GM23338 (cell line): Measurements from ENCODE around the gene KRT1. TPM values are rescaled to one million over a fixed set of nuclear protein-coding genes. Genes with fewer than 3 reads are reported as not detected.

Experiments
- ATAC-seq: fragments of 200-7000 bp; cut with Tn5 transposase; 3 replicates; pipeline ENCODE4 v1.9.1; 2020
- DNase-seq: peaks from one replicate; pipeline ENCODE4 v3.0.0-alpha.2; 2015; ENCODE audit warnings: low spot score
- H2AFZ ChIP-seq: fragments of 200-600 bp; sonication (generic); 2 replicates; pipeline ENCODE4 v1.8.0; 2016; ENCODE audit warnings: antibody characterized with exemption, mild to moderate bottlenecking, moderate library complexity
- H3F3A ChIP-seq: fragments of 200-600 bp; sonication (generic); replicated peaks from 2 replicates; pipeline ENCODE4 v1.8.0; 2017; ENCODE audit warnings: antibody characterized with exemption, mixed run types, low read depth
- H3K27ac ChIP-seq: fragments of 200-600 bp; sonication (generic); 2 replicates; pipeline ENCODE4 v1.6.1; 2016; ENCODE audit warnings: low read depth
- H3K27me3 ChIP-seq: fragments of 200-600 bp; sonication (generic); 2 replicates; pipeline ENCODE4 v1.8.0; 2016; ENCODE audit warnings: mild to moderate bottlenecking, mixed run types, moderate library complexity; ENCODE audit not compliant: insufficient read depth
- H3K36me3 ChIP-seq: fragments of 200-600 bp; sonication (generic); 2 replicates; pipeline ENCODE4 v1.8.0; 2016; ENCODE audit warnings: mild to moderate bottlenecking; ENCODE audit not compliant: insufficient read depth
- H3K4me1 ChIP-seq: fragments of 200-600 bp; sonication (generic); 2 replicates; pipeline ENCODE4 v1.8.0; 2016; ENCODE audit warnings: mild to moderate bottlenecking, moderate library complexity; ENCODE audit not compliant: insufficient read depth
- H3K4me2 ChIP-seq: fragments of 200-600 bp; sonication (generic); 2 replicates; pipeline ENCODE4 v1.7.1; 2017; ENCODE audit warnings: mixed run types
- H3K4me3 ChIP-seq: fragments of 200-600 bp; sonication (generic); 2 replicates; pipeline ENCODE4 v1.6.1; 2016; ENCODE audit warnings: mixed run types
- H3K79me2 ChIP-seq: fragments of 200-600 bp; sonication (generic); replicated peaks from 2 replicates; pipeline ENCODE4 v1.8.0; 2017; ENCODE audit warnings: mild to moderate bottlenecking; ENCODE audit not compliant: insufficient read depth
- H3K9me2 ChIP-seq: fragments of 200-600 bp; sonication (generic); 2 replicates; pipeline ENCODE4 v1.8.0; 2017; ENCODE audit not compliant: insufficient read depth
- H4K20me1 ChIP-seq: fragments of 200-600 bp; sonication (generic); replicated peaks from 2 replicates; pipeline ENCODE4 v1.8.0; 2017; ENCODE audit warnings: mild to moderate bottlenecking; ENCODE audit not compliant: insufficient read depth
- H3K27ac Mint-ChIP-seq: 2 replicates; pipeline ENCODE4 v1.8.0; 2020; ENCODE audit warnings: inconsistent platforms, mild to moderate bottlenecking, moderate library complexity, mixed read lengths
- H3K27me3 Mint-ChIP-seq: 3 replicates; pipeline ENCODE4 v1.8.0; 2022; ENCODE audit warnings: low read depth, mild to moderate bottlenecking, moderate library complexity, mixed read lengths, inconsistent platforms; ENCODE audit not compliant: insufficient read depth, poor library complexity
- H3K36me3 Mint-ChIP-seq: 3 replicates; pipeline ENCODE4 v1.8.0; 2021; ENCODE audit warnings: low read depth, mild to moderate bottlenecking, inconsistent platforms, moderate library complexity, mixed read lengths
- H3K4me1 Mint-ChIP-seq: 3 replicates; pipeline ENCODE4 v1.8.0; 2020; ENCODE audit warnings: mild to moderate bottlenecking, inconsistent platforms, mixed read lengths
- H3K4me3 Mint-ChIP-seq: 3 replicates; pipeline ENCODE4 v1.8.0; 2021; ENCODE audit warnings: moderate library complexity, mild to moderate bottlenecking, inconsistent platforms, mixed read lengths
- H3K9me3 Mint-ChIP-seq: 3 replicates; pipeline ENCODE4 v1.8.0; 2020; ENCODE audit warnings: moderate library complexity, mild to moderate bottlenecking, inconsistent platforms, mixed read lengths
- CREB1 ChIP-seq: fragments of 250-450 bp; sonication (Bioruptor Pico); IDR thresholded peaks from 2 replicates; pipeline ENCODE4 v1.5.0; 2020; ENCODE audit warnings: low read depth, mild to moderate bottlenecking, moderate library complexity
- EZH2 ChIP-seq: fragments of 200-600 bp; sonication (generic); IDR thresholded peaks from one replicate; pipeline ENCODE4 v1.8.0; 2017; ENCODE audit warnings: antibody characterized with exemption, mild to moderate bottlenecking, low read depth; ENCODE audit not compliant: unreplicated experiment
- JUNB ChIP-seq: IDR thresholded peaks from one replicate; pipeline ENCODE4 v1.6.1; 2016; ENCODE audit warnings: antibody characterized with exemption; ENCODE audit not compliant: unreplicated experiment
- NANOG ChIP-seq: IDR thresholded peaks from 2 replicates; pipeline ENCODE4 v1.6.1; 2016; ENCODE audit warnings: antibody characterized with exemption, borderline replicate concordance
- POLR2AphosphoS5 ChIP-seq: IDR thresholded peaks from 2 replicates; pipeline ENCODE4 v1.6.1; 2016; ENCODE audit warnings: antibody characterized with exemption, low read depth
- STAT1 ChIP-seq: IDR thresholded peaks from one replicate; pipeline ENCODE4 v1.6.1; 2016; ENCODE audit warnings: antibody characterized with exemption; ENCODE audit not compliant: unreplicated experiment
- ZNF114 ChIP-seq: fragments of 250-450 bp; sonication (Bioruptor Pico); IDR thresholded peaks from 2 replicates; pipeline ENCODE4 v1.5.0; 2020; ENCODE audit warnings: mild to moderate bottlenecking, moderate library complexity
- ZNF331 ChIP-seq: fragments of 250-450 bp; sonication (Bioruptor Pico); IDR thresholded peaks from 2 replicates; pipeline ENCODE4 v1.5.0; 2020; ENCODE audit warnings: low read depth, mild to moderate bottlenecking, moderate library complexity
- polyA plus RNA-seq: library from polyadenylated mRNA; unstranded; fragments of >200 nt; fragmentation: Nextera tagmentation; extraction: Ambion mirVana; gene quantifications from 2 replicates; pipeline ENCODE4 v1.2.1, GENCODE V29; 2016
- total RNA-seq: library from RNA; depleted of rRNA; stranded (reverse); fragments of >200 nt; shearing (Covaris generic); gene quantifications from 2 replicates; pipeline ENCODE4 v1.2.3, GENCODE V29; 2014
- TF ChIP-seq, protein P1 (sequence below): IDR thresholded peaks from 2 replicates; pipeline ENCODE4 v1.6.1; 2016; ENCODE audit warnings: antibody characterized with exemption
- TF ChIP-seq, protein P2 (sequence below), 2 experiments: fragments of 200-600 bp in 1 of 2; sonication (generic) in 1 of 2; conservative IDR thresholded peaks; 2 replicates each; pipeline versions ENCODE4 v1.5.1 to v1.6.1; 2016 to 2017; ENCODE audit warnings: antibody characterized with exemption in 2 of 2, low read depth in 2 of 2, mild to moderate bottlenecking in 2 of 2, moderate library complexity in 1 of 2

Gene KRT1
- total and polyA plus RNA-seq, 2 experiments from 2014 or later: not detected

DNA sequence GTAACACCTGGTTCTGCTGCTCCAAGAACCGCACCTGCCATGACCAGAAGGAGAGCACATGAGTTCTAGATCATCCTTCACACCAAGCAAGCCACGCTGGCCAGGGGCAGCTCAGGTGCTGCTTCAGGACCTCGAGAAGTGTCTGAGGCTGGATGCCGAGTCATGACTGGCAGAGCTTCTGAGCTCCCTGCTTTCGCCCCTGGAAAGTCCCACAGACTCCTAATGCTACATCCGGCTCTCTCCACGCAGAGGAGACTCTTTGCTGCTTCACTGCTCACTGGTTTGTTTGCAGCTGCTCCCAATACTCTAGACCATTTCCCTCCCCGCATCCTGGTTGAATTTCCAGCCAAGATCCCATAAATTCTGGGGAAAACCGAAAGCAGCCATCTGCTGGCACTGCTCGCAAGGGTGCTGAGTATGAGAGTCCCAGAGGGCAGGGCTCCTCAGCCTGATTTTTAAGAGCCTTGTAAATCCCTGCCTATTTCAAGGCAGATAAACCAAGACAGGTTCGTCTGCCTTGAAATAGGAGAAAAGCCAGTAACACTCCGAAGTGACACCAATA, 29.6 kb downstream of the KRT1 start:
- H3K79me2 ChIP-seq: no peaks in the 10 kb centered on the region
- no peak overlapping the region for H2AFZ ChIP-seq
- H3K4me2 ChIP-seq: no peak overlapping the region
- DNase-seq (no peak), ATAC-seq (no peak)
- H3F3A ChIP-seq: no peaks in the 10 kb centered on the region
- no peaks in the 10 kb centered on the region for H4K20me1 ChIP-seq
- Mint-ChIP-seq H3K27ac (no peak overlapping the region), H3K4me3 (no peak overlapping the region), H3K9me3 (peaks cover 10% of the 10 kb centered on the region; the same call in 2 of the 3 replicates), H3K27me3 (peaks cover 10% of the 10 kb centered on the region), H3K36me3 (no peaks in the 10 kb centered on the region), H3K4me1 (no peaks in the 10 kb centered on the region)
- H3K9me2 ChIP-seq: 0 out of 2 replicates have a peak, but pooled peaks cover 4% of the 10 kb centered on the region
- H3K4me3 ChIP-seq: no peak overlapping the region
- H3K27ac ChIP-seq: no peak overlapping the region
- TF ChIP-seq EZH2: no peak
- no peak for TF ChIP-seq JUNB
- TF ChIP-seq, protein P1, sequence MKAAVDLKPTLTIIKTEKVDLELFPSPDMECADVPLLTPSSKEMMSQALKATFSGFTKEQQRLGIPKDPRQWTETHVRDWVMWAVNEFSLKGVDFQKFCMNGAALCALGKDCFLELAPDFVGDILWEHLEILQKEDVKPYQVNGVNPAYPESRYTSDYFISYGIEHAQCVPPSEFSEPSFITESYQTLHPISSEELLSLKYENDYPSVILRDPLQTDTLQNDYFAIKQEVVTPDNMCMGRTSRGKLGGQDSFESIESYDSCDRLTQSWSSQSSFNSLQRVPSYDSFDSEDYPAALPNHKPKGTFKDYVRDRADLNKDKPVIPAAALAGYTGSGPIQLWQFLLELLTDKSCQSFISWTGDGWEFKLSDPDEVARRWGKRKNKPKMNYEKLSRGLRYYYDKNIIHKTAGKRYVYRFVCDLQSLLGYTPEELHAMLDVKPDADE: no peak
- TF ChIP-seq NANOG: no peak
- TF ChIP-seq, protein P2, sequence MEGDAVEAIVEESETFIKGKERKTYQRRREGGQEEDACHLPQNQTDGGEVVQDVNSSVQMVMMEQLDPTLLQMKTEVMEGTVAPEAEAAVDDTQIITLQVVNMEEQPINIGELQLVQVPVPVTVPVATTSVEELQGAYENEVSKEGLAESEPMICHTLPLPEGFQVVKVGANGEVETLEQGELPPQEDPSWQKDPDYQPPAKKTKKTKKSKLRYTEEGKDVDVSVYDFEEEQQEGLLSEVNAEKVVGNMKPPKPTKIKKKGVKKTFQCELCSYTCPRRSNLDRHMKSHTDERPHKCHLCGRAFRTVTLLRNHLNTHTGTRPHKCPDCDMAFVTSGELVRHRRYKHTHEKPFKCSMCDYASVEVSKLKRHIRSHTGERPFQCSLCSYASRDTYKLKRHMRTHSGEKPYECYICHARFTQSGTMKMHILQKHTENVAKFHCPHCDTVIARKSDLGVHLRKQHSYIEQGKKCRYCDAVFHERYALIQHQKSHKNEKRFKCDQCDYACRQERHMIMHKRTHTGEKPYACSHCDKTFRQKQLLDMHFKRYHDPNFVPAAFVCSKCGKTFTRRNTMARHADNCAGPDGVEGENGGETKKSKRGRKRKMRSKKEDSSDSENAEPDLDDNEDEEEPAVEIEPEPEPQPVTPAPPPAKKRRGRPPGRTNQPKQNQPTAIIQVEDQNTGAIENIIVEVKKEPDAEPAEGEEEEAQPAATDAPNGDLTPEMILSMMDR (conservative IDR thresholded peaks at IDR 0.05; ENCODE audit: low read depth in 2 of 2): no peak
- no peak for TF ChIP-seq ZNF114 (CRISPR knock-in tag)
- TF ChIP-seq STAT1: no peak
- no peak for TF ChIP-seq ZNF331 (CRISPR knock-in tag)
- no peaks in the 10 kb centered on the region for H3K4me1 ChIP-seq
- H3K36me3 ChIP-seq: no peaks in the 10 kb centered on the region
- H3K27me3 ChIP-seq: no peaks in the 10 kb centered on the region

DNA sequence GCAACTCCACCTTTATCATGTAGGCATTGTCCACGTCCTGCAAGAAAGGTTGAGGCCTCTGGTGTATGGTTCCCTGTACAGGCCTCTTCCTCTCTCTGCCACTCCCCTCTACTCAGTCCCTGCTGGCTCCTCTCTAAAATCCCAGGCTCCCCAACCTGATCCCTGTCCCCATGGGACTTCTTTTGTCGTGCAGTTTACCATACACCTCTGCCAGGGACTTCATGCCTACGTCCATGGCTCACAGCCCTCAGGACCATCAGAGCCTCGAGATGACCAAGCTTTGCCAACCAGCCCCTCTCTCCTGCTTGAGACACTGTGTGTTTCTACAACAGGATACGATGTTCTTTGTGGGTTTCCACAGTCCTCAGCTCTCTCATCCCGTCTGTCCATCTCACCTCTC, 31.1 kb downstream of the KRT1 start:
- H3K36me3 Mint-ChIP-seq: no peaks in the 10 kb centered on the region
- no peaks in the 10 kb centered on the region for H3K36me3 ChIP-seq

More for the DNA sequence above, 31.1 kb downstream of the KRT1 start:
- peaks cover 10% of the 10 kb centered on the region; the same call in 2 of the 3 replicates for H3K9me3 Mint-ChIP-seq
- DNase-seq: no peak
- no peaks in the 10 kb centered on the region for H3K27me3 ChIP-seq
- ATAC-seq: no peak
- H3K4me3 ChIP-seq: no peak overlapping the region
- H3K4me1 ChIP-seq: no peaks in the 10 kb centered on the region
- H3K27me3 Mint-ChIP-seq: peaks cover 9% of the 10 kb centered on the region
- no peak overlapping the region for H3K4me3 Mint-ChIP-seq
- no peak overlapping the region for H3K27ac ChIP-seq
- H4K20me1 ChIP-seq: no peaks in the 10 kb centered on the region
- H3K79me2 ChIP-seq: no peaks in the 10 kb centered on the region
- H3K4me2 ChIP-seq: no peak overlapping the region
- no peak for TF ChIP-seq NANOG
- no peak for TF ChIP-seq ZNF114 (CRISPR knock-in tag)
- TF ChIP-seq, protein P1: no peak
- TF ChIP-seq POLR2AphosphoS5: no peak
- TF ChIP-seq STAT1: no peak
- no peak for TF ChIP-seq CREB1
- H3K27ac Mint-ChIP-seq: no peak overlapping the region
- H3K9me2 ChIP-seq: 0 out of 2 replicates have a peak, but pooled peaks cover 4% of the 10 kb centered on the region
- no peaks in the 10 kb centered on the region for H3K4me1 Mint-ChIP-seq
- H3F3A ChIP-seq: no peaks in the 10 kb centered on the region
- no peak overlapping the region for H2AFZ ChIP-seq
